GM12891 (cell line): Measurements from ENCODE around the gene FAM222A.

Experiments used
- PAX5 ChIP-seq: IDR thresholded peaks from 2 replicates; pipeline ENCODE4 v1.6.1; 2011; ENCODE audit warnings: low read length, moderate library complexity, mild to moderate bottlenecking; ENCODE audit not compliant: insufficient read depth, severe bottlenecking
- POLR2A ChIP-seq: IDR thresholded peaks from 2 replicates; pipeline ENCODE4 v1.6.1; 2011; ENCODE audit warnings: low read depth, low read length, control low read depth
- POLR2AphosphoS5 ChIP-seq: IDR thresholded peaks from 2 replicates; pipeline ENCODE4 v1.6.1; 2011; ENCODE audit warnings: low read depth, low read length, control low read depth
- SPI1 ChIP-seq: IDR thresholded peaks from 2 replicates; pipeline ENCODE4 v1.6.1; 2011; ENCODE audit warnings: low read depth, low read length, control low read depth
- TAF1 ChIP-seq: IDR thresholded peaks from 2 replicates; pipeline ENCODE4 v1.6.1; 2011; ENCODE audit warnings: low read depth, low read length, control low read depth

DNA sequence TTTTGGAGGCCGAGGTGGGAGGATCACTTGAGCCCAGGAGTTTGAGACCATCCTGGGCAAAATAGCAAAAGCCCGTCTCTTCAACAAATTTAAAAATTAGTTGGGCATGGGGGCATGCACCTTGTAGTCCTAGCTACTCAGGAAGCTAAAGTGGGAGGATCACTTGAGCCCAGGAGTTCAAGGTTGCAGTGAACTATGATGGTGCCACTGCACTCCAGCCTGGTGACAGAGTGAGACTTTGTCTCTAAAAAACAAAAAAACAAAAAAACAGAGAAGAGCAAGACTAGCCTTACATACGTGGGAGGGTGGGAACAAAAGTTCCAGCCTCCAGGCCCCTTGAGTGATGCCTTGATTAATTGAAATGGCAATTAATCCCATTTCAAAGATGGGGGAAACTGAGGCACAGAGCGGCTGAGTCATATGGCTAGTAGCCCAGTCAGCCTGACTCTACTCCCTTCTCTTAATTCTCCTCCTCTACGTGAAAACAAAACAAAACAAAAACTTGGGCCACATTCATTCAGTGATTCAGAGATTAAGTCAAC is 3.3 kb upstream of the FAM222A start:
- TF ChIP-seq POLR2A = no peak
- TF ChIP-seq SPI1 = no peak
- no peak for TF ChIP-seq POLR2AphosphoS5
- TF ChIP-seq PAX5 = no peak
- no peak for TF ChIP-seq TAF1
